Kidney (tissue), 14 donors: ENCODE data around the gene TOR1A. TPM values are rescaled to one million over a fixed set of nuclear protein-coding genes. Genes with fewer than 3 reads are reported as not detected.

Experiments used
- DNase-seq, 5 donors: peaks; one replicate each; pipeline ENCODE4 v3.0.0-alpha.2; 2013 to 2020
- FAIRE-seq: peaks from 2 replicates; lab custom pipeline; 2012; peaks lifted over from hg19 to GRCh38; lab: Jason Lieb, UNC
- H3K27ac ChIP-seq, 2 donors: one replicate each; pipeline ENCODE4 v1.7.0; 2013; ENCODE audit warnings: low read depth in 2 of 2, low read length in 2 of 2, inconsistent platforms in 1 of 2
- H3K27me3 ChIP-seq: one replicate; pipeline ENCODE4 v1.7.1; 2013; ENCODE audit warnings: low read length, inconsistent platforms; ENCODE audit not compliant: control insufficient read depth, insufficient read depth
- H3K36me3 ChIP-seq, 3 donors: one replicate each; pipeline versions ENCODE4 v1.7.0 to v1.7.1; 2013; ENCODE audit warnings: low read length in 3 of 3, control low read depth in 1 of 3, inconsistent platforms in 1 of 3; ENCODE audit not compliant: insufficient read depth in 3 of 3, control insufficient read depth in 2 of 3
- H3K4me1 ChIP-seq, 3 donors: one replicate each; pipeline versions ENCODE4 v1.7.0 to v1.7.1; 2013; ENCODE audit warnings: low read length in 3 of 3, inconsistent platforms in 1 of 3, low read depth in 1 of 3; ENCODE audit not compliant: control insufficient read depth in 2 of 3, insufficient read depth in 2 of 3
- H3K4me3 ChIP-seq, 3 donors: one replicate each; pipeline versions ENCODE4 v1.7.0 to v1.8.1; 2013; ENCODE audit warnings: low read length in 3 of 3, control low read depth in 1 of 3, inconsistent platforms in 1 of 3
- H3K9ac ChIP-seq, 3 donors: one replicate each; pipeline versions ENCODE4 v1.7.0 to v1.7.1; 2013; ENCODE audit warnings: low read length in 3 of 3, control low read depth in 1 of 3, inconsistent platforms in 1 of 3
- H3K9me3 ChIP-seq, 3 donors: one replicate each; pipeline versions ENCODE4 v1.7.0 to v1.7.1; 2013; ENCODE audit warnings: low read length in 3 of 3, control low read depth in 1 of 3, inconsistent platforms in 1 of 3; ENCODE audit not compliant: control insufficient read depth in 2 of 3, insufficient read depth in 1 of 3
- intact Hi-C: fragments of 100-400 bp; cut with DNase I; formaldehyde crosslinking; loops from one replicate; pipeline ENCODE4 v1.11.1; 2022
- polyA plus RNA-seq: library from polyadenylated mRNA; stranded (reverse); fragments of 350-450 nt; fragmentation: Illumina TruSeq; extraction: RNeasy Lipid Tissue Mini Kit (QIAGEN cat#74804); gene quantifications from one replicate; pipeline ENCODE4 v1.2.3, GENCODE V29; 2014; ENCODE audit warnings: low read depth, low replicate concordance; ENCODE audit not compliant: insufficient read depth
- total RNA-seq: library from RNA; stranded (reverse); fragmentation: NEBNext Ultra II Directional; extraction: Animal tissue kit (Norgen Biotek cat#: 25700); gene quantifications from one replicate; pipeline ENCODE4 v1.2.1, GENCODE V29; 2021
- TF ChIP-seq, protein P1 (sequence below): IDR thresholded peaks from 3 replicates; pipeline ENCODE4 v1.5.1; 2012; ENCODE audit warnings: mild to moderate bottlenecking, moderate library complexity, borderline replicate concordance; ENCODE audit not compliant: insufficient read depth; ENCODE audit errors: extremely low read depth
- donor health status: control.
- donor health status: control.
- donor health status: control.
- donor health status: control.
- donor health status: control.
- donor health status: DM: yes; HTN: yes; CAD: no.
- donor health status: Normal renal cell carcinoma (clear cell type).

Gene TOR1A
- total and polyA plus RNA-seq, 2 donors from 2014 or later = 24.6 to 29.2 TPM

DNA sequence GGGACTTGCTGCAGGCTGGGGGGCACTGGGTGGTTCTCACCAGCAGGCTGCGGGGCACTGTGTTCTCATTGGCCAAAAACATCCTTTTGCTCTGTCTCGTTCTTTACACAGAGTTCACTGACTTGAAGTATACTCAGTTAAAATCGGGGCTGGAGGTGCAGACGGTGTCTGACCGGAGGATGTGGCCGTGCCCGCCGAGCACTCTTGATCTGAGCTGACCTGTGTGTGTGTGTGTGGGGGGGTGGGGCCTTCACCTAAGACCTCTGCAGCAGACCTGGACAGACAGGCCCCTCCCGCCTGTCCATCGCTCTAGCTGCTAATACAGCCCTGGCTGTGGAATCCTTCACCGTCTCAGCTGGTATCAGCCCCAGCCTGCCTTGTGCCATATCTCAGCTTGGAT is 13.8 kb downstream of the TOR1A start:
- intact Hi-C loops = no loop called here
- TF ChIP-seq, protein P1, sequence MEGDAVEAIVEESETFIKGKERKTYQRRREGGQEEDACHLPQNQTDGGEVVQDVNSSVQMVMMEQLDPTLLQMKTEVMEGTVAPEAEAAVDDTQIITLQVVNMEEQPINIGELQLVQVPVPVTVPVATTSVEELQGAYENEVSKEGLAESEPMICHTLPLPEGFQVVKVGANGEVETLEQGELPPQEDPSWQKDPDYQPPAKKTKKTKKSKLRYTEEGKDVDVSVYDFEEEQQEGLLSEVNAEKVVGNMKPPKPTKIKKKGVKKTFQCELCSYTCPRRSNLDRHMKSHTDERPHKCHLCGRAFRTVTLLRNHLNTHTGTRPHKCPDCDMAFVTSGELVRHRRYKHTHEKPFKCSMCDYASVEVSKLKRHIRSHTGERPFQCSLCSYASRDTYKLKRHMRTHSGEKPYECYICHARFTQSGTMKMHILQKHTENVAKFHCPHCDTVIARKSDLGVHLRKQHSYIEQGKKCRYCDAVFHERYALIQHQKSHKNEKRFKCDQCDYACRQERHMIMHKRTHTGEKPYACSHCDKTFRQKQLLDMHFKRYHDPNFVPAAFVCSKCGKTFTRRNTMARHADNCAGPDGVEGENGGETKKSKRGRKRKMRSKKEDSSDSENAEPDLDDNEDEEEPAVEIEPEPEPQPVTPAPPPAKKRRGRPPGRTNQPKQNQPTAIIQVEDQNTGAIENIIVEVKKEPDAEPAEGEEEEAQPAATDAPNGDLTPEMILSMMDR = no peak
- H3K9ac ChIP-seq = no peak overlapping the region
- H3K36me3 ChIP-seq = peaks cover 3 to 16% (median 12%) of the 10 kb centered on the region in 3 donors
- FAIRE-seq = no peak
- no peak overlapping the region for H3K27ac ChIP-seq
- H3K4me1 ChIP-seq = no peaks in the 10 kb centered on the region
- no peak for DNase-seq
- no peaks in the 10 kb centered on the region for H3K27me3 ChIP-seq
- H3K4me3 ChIP-seq = no peak overlapping the region
- H3K9me3 ChIP-seq = no peaks in the 10 kb centered on the region

DNA sequence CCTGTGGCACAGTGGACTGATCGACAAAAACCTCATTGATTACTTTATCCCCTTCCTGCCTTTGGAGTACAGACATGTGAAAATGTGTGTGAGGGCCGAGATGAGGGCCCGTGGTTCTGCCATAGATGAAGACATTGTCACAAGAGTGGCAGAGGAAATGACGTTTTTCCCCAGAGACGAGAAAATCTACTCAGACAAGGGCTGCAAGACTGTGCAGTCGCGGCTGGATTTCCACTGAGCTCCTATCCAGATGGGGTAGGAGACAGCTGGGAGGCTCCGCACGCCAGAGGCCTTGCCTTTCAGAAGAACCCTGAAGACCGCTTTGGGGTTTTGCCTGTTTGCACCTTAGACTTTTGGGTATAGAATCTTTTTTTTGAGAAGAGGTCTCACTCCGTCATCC is 14.6 kb downstream of the TOR1A start:
- intact Hi-C loops = no loop called here
- no peaks in the 10 kb centered on the region for H3K4me1 ChIP-seq
- TF ChIP-seq, protein P1 = no peak
- H3K27ac ChIP-seq = no peak overlapping the region
- DNase-seq (no peak), FAIRE-seq (no peak)
- H3K36me3 ChIP-seq = peaks cover 3 to 16% (median 9%) of the 10 kb centered on the region in 3 donors
- no peaks in the 10 kb centered on the region for H3K27me3 ChIP-seq
- H3K9ac ChIP-seq = no peak overlapping the region
- no peaks in the 10 kb centered on the region for H3K9me3 ChIP-seq
- no peak overlapping the region for H3K4me3 ChIP-seq

DNA sequence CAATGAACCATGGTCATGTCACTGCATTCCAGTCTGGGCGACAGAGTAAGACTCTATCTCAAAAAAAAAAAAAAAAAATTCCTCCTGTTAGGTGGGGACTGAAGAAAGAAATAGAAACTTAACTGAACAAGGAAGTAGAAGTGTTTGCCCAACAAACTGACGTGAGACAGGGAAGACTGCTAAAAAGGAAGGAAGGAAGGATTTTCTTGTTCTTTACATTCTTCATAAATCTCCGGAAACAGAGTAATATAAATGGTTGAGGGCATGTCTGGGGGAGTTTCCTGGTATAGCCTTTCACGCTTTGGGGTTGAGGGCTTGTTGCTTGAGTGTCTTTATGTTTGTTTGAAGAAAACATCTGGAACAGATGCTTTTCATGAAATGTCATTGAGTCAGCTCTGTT is 17.9 kb downstream of the TOR1A start:
- FAIRE-seq = no peak

More for the DNA sequence above, 17.9 kb downstream of the TOR1A start:
- Histone ChIP-seq H3K27me3 (no peaks in the 10 kb centered on the region), H3K36me3 (peaks cover 3 to 12% (median 5%) of the 10 kb centered on the region in 3 donors), H3K27ac (no peak overlapping the region), H3K4me1 (peaks cover 0 to 7% (median 6%) of the 10 kb centered on the region in 3 donors), H3K9ac (no peak overlapping the region), H3K9me3 (no peaks in the 10 kb centered on the region), H3K4me3 (no peak overlapping the region)
- TF ChIP-seq, protein P1 = no peak
- DNase-seq = peak in 2 of 5 donors; percentile 36 to 53
- intact Hi-C loops = no loop called here
